ENCODE measurements around the gene BRINP2.
"Not testable (repeated sequence)": the region's sequence is repeated elsewhere in the genome, so short reads cannot be mapped to it uniquely, and the experiment has no call there.

BRINP2 gene

GRCh38 chr1:177315261-177315660 lies 144.5 kb downstream of the BRINP2 start:
- no peak for FAIRE-seq
- no peak for DNase-seq (ENCODE audit: insufficient read length, low spot score)
- TF ChIP-seq POLR2A (IDR thresholded peaks at IDR 0.05; ENCODE audit: low read depth, low read length) = no peak

- DNase-seq (ENCODE audit: insufficient read length, low spot score) (no peak), FAIRE-seq (no peak)
- no peak for TF ChIP-seq POLR2A (IDR thresholded peaks at IDR 0.05; ENCODE audit: low read depth, low read length)
These were observed 145.0 kb downstream of the BRINP2 start for GRCh38 chr1:177315761-177316160.

- DNase-seq (ENCODE audit: insufficient read length, low spot score); FAIRE-seq: not testable (repeated sequence)
These were observed 150.7 kb downstream of the BRINP2 start for GRCh38 chr1:177321434-177321833.

- TF ChIP-seq POLR2A (IDR thresholded peaks at IDR 0.05; ENCODE audit: low read depth, low read length) = no peak
- no peak for DNase-seq (ENCODE audit: insufficient read length, low spot score)
- no peak for FAIRE-seq
These were observed 157.5 kb downstream of the BRINP2 start for GRCh38 chr1:177328251-177328650.

GRCh38 chr1:177329871-177330270 lies 159.1 kb downstream of the BRINP2 start:
- no peak for FAIRE-seq
- TF ChIP-seq POLR2A (IDR thresholded peaks at IDR 0.05; ENCODE audit: low read depth, low read length) = no peak
- DNase-seq (ENCODE audit: insufficient read length, low spot score) = no peak

Measured in H54 (cell line).